SH-SY5Y (cell line): ENCODE measurements around the gene PTPRD.

Experiments used
- GATA2 ChIP-seq: IDR thresholded peaks from 2 replicates; pipeline ENCODE4 v1.6.1; 2011; ENCODE audit warnings: mild to moderate bottlenecking, low read depth, low read length
- GATA3 ChIP-seq: IDR thresholded peaks from 2 replicates; pipeline ENCODE4 v1.6.1; 2011; ENCODE audit warnings: low read depth, mild to moderate bottlenecking, low read length, moderate library complexity

DNA sequence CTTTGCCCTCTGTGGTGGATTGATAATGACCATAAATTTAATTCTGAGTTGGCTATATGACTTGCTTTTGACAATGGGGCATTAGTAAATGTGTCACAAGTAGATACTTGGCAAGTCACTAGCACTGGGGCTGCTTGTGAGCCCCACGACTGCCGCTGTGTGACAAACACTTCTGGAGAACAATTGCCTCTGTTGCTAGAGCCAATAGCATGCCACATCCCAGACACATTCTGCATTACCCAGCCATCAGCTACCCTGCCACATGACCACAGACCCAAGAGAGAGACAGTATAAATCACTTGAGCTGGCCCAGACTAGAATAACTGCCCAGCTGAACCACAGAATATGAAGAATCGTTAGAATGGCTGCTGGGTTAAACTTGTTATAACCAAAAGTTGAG, 2060.1 kb downstream of the PTPRD start:
- TF ChIP-seq GATA2 (no peak), GATA3 (no peak)
